ENCODE data around the gene FAM181B.
A peak's percentile ranks its signal among the peaks of the same experiment; 100 is the strongest.

The FAM181B gene

DNA sequence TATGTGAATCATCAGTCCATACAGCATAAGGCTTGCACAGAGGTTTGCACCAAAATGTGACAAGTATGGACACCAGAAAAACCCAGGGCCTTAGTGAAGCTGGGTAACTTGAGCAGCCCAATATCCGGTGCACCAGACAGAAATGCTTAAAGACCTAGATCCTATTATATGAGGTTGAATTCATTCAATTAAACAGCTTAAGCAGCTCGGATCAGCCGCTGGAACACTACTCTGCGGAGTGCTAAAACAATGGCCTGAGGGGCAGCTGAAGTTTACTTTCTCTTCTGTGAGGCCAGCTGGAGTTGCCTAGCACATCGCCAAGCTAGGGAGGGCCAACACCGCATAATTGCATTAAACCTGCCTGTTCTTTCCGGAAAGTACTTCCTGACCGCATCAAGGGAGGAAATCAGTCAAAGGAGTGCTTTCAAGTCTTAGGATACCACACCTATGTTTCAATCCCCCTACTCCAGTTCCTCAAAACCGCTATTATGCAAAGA lies 17.0 kb upstream of the FAM181B start:
- no peak overlapping the region for H2BK12ac ChIP-seq (ENCODE audit: low read length)
- no peak overlapping the region for H2BK15ac ChIP-seq (ENCODE audit: low read length)
- DNase-seq (ENCODE audit: low spot score) = peak; percentile 65
- H3K4me1 ChIP-seq (ENCODE audit: control insufficient read depth in 2 of 2, insufficient read depth in 1 of 2, low read depth in 1 of 2, low read length in 2 of 2) = peaks cover 0 to 6% of the 10 kb centered on the region in 2 donors
- H3K4me2 ChIP-seq (ENCODE audit: insufficient read depth, low read length, poor library complexity, severe bottlenecking) = peak overlapping the region; percentile 29
- no peak overlapping the region for H3K23ac ChIP-seq (ENCODE audit: low read depth, low read length, poor library complexity)
- no peak overlapping the region for H2BK120ac ChIP-seq (ENCODE audit: low read depth, low read length)
- peaks cover 0 to 16% (median 3%) of the 10 kb centered on the region in 3 experiments for H3K27me3 ChIP-seq (ENCODE audit: control insufficient read depth in 3 of 3, insufficient read depth in 3 of 3, low read depth in 1 of 3, low read length in 3 of 3)
- H2AK5ac ChIP-seq (ENCODE audit: low read depth, low read length) = no peak overlapping the region
- no CpG with 5 or more reads among the region's 9 CpGs for WGBS, 2 donors (ENCODE audit: extremely low coverage in 2 of 2, insufficient read length in 2 of 2, insufficient replicate concordance in 1 of 2)
- H3K27ac ChIP-seq (replicated peaks; ENCODE audit: low read length) = no peak overlapping the region
- H3K9ac ChIP-seq (ENCODE audit: low read depth, low read length, poor library complexity) = no peak overlapping the region
- H2BK5ac ChIP-seq (ENCODE audit: low read length) = no peak overlapping the region
- H2AFZ ChIP-seq (ENCODE audit: low read length) = peak overlapping the region; percentile 27
- H3K4ac ChIP-seq (ENCODE audit: low read length) = no peak overlapping the region
- no peaks in the 10 kb centered on the region for H3K9me3 ChIP-seq (replicated peaks in 1 of 2; ENCODE audit: control insufficient read depth in 2 of 2, insufficient read depth in 1 of 2, low read depth in 1 of 2, low read length in 2 of 2)
- no peaks in the 10 kb centered on the region for H3K79me1 ChIP-seq (ENCODE audit: low read depth, low read length)
- H4K91ac ChIP-seq (ENCODE audit: low read depth, low read length, poor library complexity) = no peak overlapping the region
- H3K18ac ChIP-seq (ENCODE audit: low read length) = no peak overlapping the region
- H3K36me3 ChIP-seq (replicated peaks in 1 of 2; ENCODE audit: control insufficient read depth in 2 of 2, insufficient read depth in 2 of 2, low read length in 2 of 2) = no peaks in the 10 kb centered on the region
- no peak overlapping the region for H3K14ac ChIP-seq (ENCODE audit: low read length)
- no peak overlapping the region for H3K4me3 ChIP-seq (ENCODE audit: low read length in 2 of 2)
- no peak overlapping the region for H4K8ac ChIP-seq (ENCODE audit: low read depth, low read length)

GRCh38 chr11:82747471-82747870 lies 13.8 kb upstream of the FAM181B start:
- Histone ChIP-seq H3K14ac (ENCODE audit: low read length) (no peak overlapping the region), H3K9me3 (replicated peaks in 1 of 2; ENCODE audit: control insufficient read depth in 2 of 2, insufficient read depth in 1 of 2, low read depth in 1 of 2, low read length in 2 of 2) (peaks cover 0 to 3% of the 10 kb centered on the region in 2 donors), H3K18ac (ENCODE audit: low read length) (no peak overlapping the region), H2AK5ac (ENCODE audit: low read depth, low read length) (no peak overlapping the region), H2BK120ac (ENCODE audit: low read depth, low read length) (no peak overlapping the region), H2BK12ac (ENCODE audit: low read length) (no peak overlapping the region), H3K9ac (ENCODE audit: low read depth, low read length, poor library complexity) (no peak overlapping the region), H3K4me1 (ENCODE audit: control insufficient read depth in 2 of 2, insufficient read depth in 1 of 2, low read depth in 1 of 2, low read length in 2 of 2) (peaks cover 0 to 6% of the 10 kb centered on the region in 2 donors), H3K23ac (ENCODE audit: low read depth, low read length, poor library complexity) (no peak overlapping the region), H4K8ac (ENCODE audit: low read depth, low read length) (no peak overlapping the region), H3K4me3 (ENCODE audit: low read length in 2 of 2) (no peak overlapping the region), H3K27me3 (ENCODE audit: control insufficient read depth in 3 of 3, insufficient read depth in 3 of 3, low read depth in 1 of 3, low read length in 3 of 3) (peaks cover 0 to 3% (median 2%) of the 10 kb centered on the region in 3 experiments), H3K27ac (replicated peaks; ENCODE audit: low read length) (no peak overlapping the region), H2BK15ac (ENCODE audit: low read length) (no peak overlapping the region), H3K4me2 (ENCODE audit: insufficient read depth, low read length, poor library complexity, severe bottlenecking) (no peak overlapping the region), H2BK5ac (ENCODE audit: low read length) (no peak overlapping the region), H3K79me1 (ENCODE audit: low read depth, low read length) (no peaks in the 10 kb centered on the region), H2AFZ (ENCODE audit: low read length) (no peak overlapping the region), H4K91ac (ENCODE audit: low read depth, low read length, poor library complexity) (no peak overlapping the region), H3K4ac (ENCODE audit: low read length) (no peak overlapping the region), H3K36me3 (replicated peaks in 1 of 2; ENCODE audit: control insufficient read depth in 2 of 2, insufficient read depth in 2 of 2, low read length in 2 of 2) (no peaks in the 10 kb centered on the region)
- WGBS, 2 donors (ENCODE audit: extremely low coverage in 2 of 2, insufficient read length in 2 of 2, insufficient replicate concordance in 1 of 2) = no CpG with 5 or more reads among the region's 8 CpGs
- DNase-seq (ENCODE audit: low spot score) = no peak

- no CpG with 5 or more reads among the region's 4 CpGs for WGBS, 2 donors (ENCODE audit: extremely low coverage in 2 of 2, insufficient read length in 2 of 2, insufficient replicate concordance in 1 of 2)
- Histone ChIP-seq H3K27me3 (ENCODE audit: control insufficient read depth in 3 of 3, insufficient read depth in 3 of 3, low read depth in 1 of 3, low read length in 3 of 3) (peaks cover 3 to 34% (median 20%) of the 10 kb centered on the region in 3 experiments), H3K18ac (ENCODE audit: low read length) (no peak overlapping the region), H3K4me3 (ENCODE audit: low read length in 2 of 2) (no peak overlapping the region), H3K23ac (ENCODE audit: low read depth, low read length, poor library complexity) (no peak overlapping the region), H3K4me1 (ENCODE audit: control insufficient read depth in 2 of 2, insufficient read depth in 1 of 2, low read depth in 1 of 2, low read length in 2 of 2) (peaks cover 0 to 11% of the 10 kb centered on the region in 2 donors), H3K4me2 (ENCODE audit: insufficient read depth, low read length, poor library complexity, severe bottlenecking) (no peak overlapping the region), H3K9me3 (replicated peaks in 1 of 2; ENCODE audit: control insufficient read depth in 2 of 2, insufficient read depth in 1 of 2, low read depth in 1 of 2, low read length in 2 of 2) (no peaks in the 10 kb centered on the region), H3K79me1 (ENCODE audit: low read depth, low read length) (no peaks in the 10 kb centered on the region), H4K91ac (ENCODE audit: low read depth, low read length, poor library complexity) (no peak overlapping the region), H2AFZ (ENCODE audit: low read length) (no peak overlapping the region), H3K27ac (replicated peaks; ENCODE audit: low read length) (no peak overlapping the region), H3K14ac (ENCODE audit: low read length) (no peak overlapping the region), H2BK12ac (ENCODE audit: low read length) (no peak overlapping the region), H2BK5ac (ENCODE audit: low read length) (no peak overlapping the region), H3K36me3 (replicated peaks in 1 of 2; ENCODE audit: control insufficient read depth in 2 of 2, insufficient read depth in 2 of 2, low read length in 2 of 2) (no peaks in the 10 kb centered on the region), H3K4ac (ENCODE audit: low read length) (no peak overlapping the region), H4K8ac (ENCODE audit: low read depth, low read length) (no peak overlapping the region), H2BK15ac (ENCODE audit: low read length) (no peak overlapping the region), H3K9ac (ENCODE audit: low read depth, low read length, poor library complexity) (no peak overlapping the region), H2AK5ac (ENCODE audit: low read depth, low read length) (no peak overlapping the region), H2BK120ac (ENCODE audit: low read depth, low read length) (no peak overlapping the region)
- no peak for DNase-seq (ENCODE audit: low spot score)
Measured at GRCh38 chr11:82738091-82738490, 4.4 kb upstream of the FAM181B start.

DNA sequence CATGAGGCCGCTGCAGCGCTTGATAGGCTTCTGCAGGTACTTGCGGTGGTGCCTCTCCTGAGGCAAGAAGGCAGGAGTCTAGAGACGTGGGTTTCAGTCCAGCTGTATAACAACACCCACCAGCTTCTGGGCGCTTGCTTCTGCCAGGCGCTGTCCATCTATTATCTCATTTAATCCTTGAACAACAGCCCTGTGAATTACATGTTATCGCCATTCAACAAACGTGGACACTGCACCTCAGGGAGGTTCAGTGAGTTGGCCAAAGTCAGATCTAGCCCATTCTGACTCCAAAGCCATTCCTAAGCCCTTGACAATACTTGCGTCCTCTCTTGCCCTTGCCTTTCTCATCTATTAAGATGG lies 436 bp upstream of the FAM181B start:
- H3K4me2 ChIP-seq (ENCODE audit: insufficient read depth, low read length, poor library complexity, severe bottlenecking) = peak overlapping the region; percentile 94
- no peak overlapping the region for H3K4ac ChIP-seq (ENCODE audit: low read length)
- H2AFZ ChIP-seq (ENCODE audit: low read length) = peak overlapping the region; percentile 96
- no peaks in the 10 kb centered on the region for H3K36me3 ChIP-seq (replicated peaks in 1 of 2; ENCODE audit: control insufficient read depth in 2 of 2, insufficient read depth in 2 of 2, low read length in 2 of 2)
- H4K91ac ChIP-seq (ENCODE audit: low read depth, low read length, poor library complexity) = no peak overlapping the region
- H2BK5ac ChIP-seq (ENCODE audit: low read length) = no peak overlapping the region
- DNase-seq (ENCODE audit: low spot score) = no peak
- no peak overlapping the region for H3K9ac ChIP-seq (ENCODE audit: low read depth, low read length, poor library complexity)
- H2BK15ac ChIP-seq (ENCODE audit: low read length) = no peak overlapping the region
- no peaks in the 10 kb centered on the region for H3K9me3 ChIP-seq (replicated peaks in 1 of 2; ENCODE audit: control insufficient read depth in 2 of 2, insufficient read depth in 1 of 2, low read depth in 1 of 2, low read length in 2 of 2)
- H3K4me1 ChIP-seq (ENCODE audit: control insufficient read depth in 2 of 2, insufficient read depth in 1 of 2, low read depth in 1 of 2, low read length in 2 of 2) = peaks cover 0 to 12% of the 10 kb centered on the region in 2 donors
- H3K4me3 ChIP-seq (ENCODE audit: low read length in 2 of 2) = peak overlapping the region; percentile 46 to 76
- H2BK12ac ChIP-seq (ENCODE audit: low read length) = no peak overlapping the region
- no peak overlapping the region for H2BK120ac ChIP-seq (ENCODE audit: low read depth, low read length)
- no peak overlapping the region for H3K23ac ChIP-seq (ENCODE audit: low read depth, low read length, poor library complexity)
- H3K79me1 ChIP-seq (ENCODE audit: low read depth, low read length) = no peaks in the 10 kb centered on the region
- H2AK5ac ChIP-seq (ENCODE audit: low read depth, low read length) = no peak overlapping the region
- no peak overlapping the region for H3K27ac ChIP-seq (replicated peaks; ENCODE audit: low read length)
- H4K8ac ChIP-seq (ENCODE audit: low read depth, low read length) = no peak overlapping the region
- no peak overlapping the region for H3K18ac ChIP-seq (ENCODE audit: low read length)
- peaks cover 21 to 73% (median 53%) of the 10 kb centered on the region in 3 experiments for H3K27me3 ChIP-seq (ENCODE audit: control insufficient read depth in 3 of 3, insufficient read depth in 3 of 3, low read depth in 1 of 3, low read length in 3 of 3)
- no CpG with 5 or more reads among the region's 9 CpGs for WGBS, 2 donors (ENCODE audit: extremely low coverage in 2 of 2, insufficient read length in 2 of 2, insufficient replicate concordance in 1 of 2)
- H3K14ac ChIP-seq (ENCODE audit: low read length) = no peak overlapping the region
